Progenitor cell of endocrine pancreas (in vitro differentiated cells): ENCODE data around the gene TEN1. TPM values are rescaled to one million over a fixed set of nuclear protein-coding genes. Genes with fewer than 3 reads are reported as not detected.

Experiments used
- DNase-seq: peaks from one replicate; pipeline ENCODE4 v3.0.0; 2021; ENCODE audit warnings: low spot score; ENCODE audit not compliant: unreplicated experiment
- H3K27ac Mint-ChIP-seq: 2 replicates; pipeline ENCODE4 v1.8.0; 2021; ENCODE audit warnings: mild to moderate bottlenecking, moderate library complexity, mixed read lengths
- H3K27me3 Mint-ChIP-seq: 2 replicates; pipeline ENCODE4 v1.8.0; 2021; ENCODE audit warnings: mixed read lengths
- H3K36me3 Mint-ChIP-seq: 2 replicates; pipeline ENCODE4 v1.8.0; 2022; ENCODE audit warnings: mixed read lengths; ENCODE audit not compliant: insufficient read depth
- H3K4me1 Mint-ChIP-seq: 2 replicates; pipeline ENCODE4 v1.8.0; 2021; ENCODE audit warnings: low read depth, mixed read lengths
- H3K4me3 Mint-ChIP-seq: 2 replicates; pipeline ENCODE4 v1.8.0; 2021; ENCODE audit warnings: low read depth, mild to moderate bottlenecking, moderate library complexity, mixed read lengths
- H3K9me3 Mint-ChIP-seq: 2 replicates; pipeline ENCODE4 v1.8.0; 2021; ENCODE audit warnings: low read depth, mixed read lengths
- CTCF ChIP-seq: fragments of 200-600 bp; sonication (generic); IDR thresholded peaks from one replicate; pipeline ENCODE4 v1.5.0; 2021; ENCODE audit warnings: antibody characterized with exemption, mild to moderate bottlenecking; ENCODE audit not compliant: unreplicated experiment
- total RNA-seq: library from RNA; stranded (reverse); gene quantifications from 2 replicates; pipeline ENCODE4 v1.2.1, GENCODE V29; 2021

Gene TEN1
- total RNA-seq, 1 donor from 2014 or later = 19.8 TPM

GRCh38 chr17:76049239-76049638 lies 70.2 kb downstream of the TEN1 start:
- TF ChIP-seq CTCF = no peak
- no peaks in the 10 kb centered on the region for H3K27me3 Mint-ChIP-seq
- no peak overlapping the region for H3K4me3 Mint-ChIP-seq
- no peak for DNase-seq
- no peak overlapping the region for H3K27ac Mint-ChIP-seq
- H3K9me3 Mint-ChIP-seq = no peaks in the 10 kb centered on the region
- H3K4me1 Mint-ChIP-seq = peaks cover 8% of the 10 kb centered on the region
- H3K36me3 Mint-ChIP-seq = peaks cover 32% of the 10 kb centered on the region

- peaks cover 30% of the 10 kb centered on the region for H3K36me3 Mint-ChIP-seq
- DNase-seq = no peak
- no peak for TF ChIP-seq CTCF
- H3K27ac Mint-ChIP-seq = no peak overlapping the region
- no peaks in the 10 kb centered on the region for H3K27me3 Mint-ChIP-seq
- no peak overlapping the region for H3K4me3 Mint-ChIP-seq
- H3K4me1 Mint-ChIP-seq = peaks cover 8% of the 10 kb centered on the region
- H3K9me3 Mint-ChIP-seq = no peaks in the 10 kb centered on the region
Measured at GRCh38 chr17:76049836-76050537, 70.9 kb downstream of the TEN1 start.

Other genes starting within 250 kb of the TEN1 start
- 11.2 and 12.7 TPM in 2 replicates for gene GALK1, start 214.0 kb upstream of the TEN1 start, total RNA-seq
- gene UNK, start 194.4 kb upstream of the TEN1 start, total RNA-seq = 70.0 and 72.8 TPM in 2 replicates
- gene UNC13D, start 134.8 kb upstream of the TEN1 start, total RNA-seq = 2.7 and 3.1 TPM in 2 replicates
- gene WBP2, start 123.9 kb upstream of the TEN1 start, total RNA-seq = 47.9 and 57.7 TPM in 2 replicates
- 0.42 and 1.0 TPM in 2 replicates for gene TRIM47, start 100.7 kb upstream of the TEN1 start, total RNA-seq
- 13.9 and 17.1 TPM in 2 replicates for gene TRIM65, start 82.3 kb upstream of the TEN1 start, total RNA-seq
- 82.7 and 94.0 TPM in 2 replicates for gene MRPL38, start 74.4 kb upstream of the TEN1 start, total RNA-seq
- 24.8 and 29.9 TPM in 2 replicates for gene FBF1, start 38.2 kb upstream of the TEN1 start, total RNA-seq
- 54.6 and 54.7 TPM in 2 replicates for gene ACOX1, start 74 bp upstream of the TEN1 start, total RNA-seq
- 17.0 and 21.6 TPM in 2 replicates for gene CDK3, start 21.6 kb downstream of the TEN1 start, total RNA-seq
- 0.05 TPM in 1 of 2 replicates, not detected in the other for gene EVPL, start 48.1 kb downstream of the TEN1 start, total RNA-seq
- 74.9 and 79.4 TPM in 2 replicates for gene SRP68, start 93.3 kb downstream of the TEN1 start, total RNA-seq
- 1.0 and 1.1 TPM in 2 replicates for gene GALR2, start 95.5 kb downstream of the TEN1 start, total RNA-seq
- gene ZACN, start 99.9 kb downstream of the TEN1 start, total RNA-seq = 0.36 and 0.96 TPM in 2 replicates
- 354 and 364 TPM in 2 replicates for gene EXOC7, start 124.5 kb downstream of the TEN1 start, total RNA-seq
- 18.6 and 19.0 TPM in 2 replicates for gene FOXJ1, start 162.0 kb downstream of the TEN1 start, total RNA-seq